K562 (cell line): ENCODE data around the gene TMEFF2. TPM values are rescaled to one million over a fixed set of nuclear protein-coding genes. Genes with fewer than 3 reads are reported as not detected.

ENCODE experiments used
- ARID3B ChIP-seq: fragments of 250-450 bp; sonication (Bioruptor Pico); IDR thresholded peaks from 2 replicates; pipeline ENCODE4 v1.4.0; 2020; ENCODE audit warnings: borderline replicate concordance
- CREB3L1 ChIP-seq: fragments of 450-650 bp; IDR thresholded peaks from 2 replicates; pipeline ENCODE4 v1.6.1; 2014; ENCODE audit warnings: low read depth, mild to moderate bottlenecking, moderate library complexity, borderline replicate concordance
- DEAF1 ChIP-seq: fragments of 450-650 bp; formaldehyde crosslinking; IDR thresholded peaks from 2 replicates; pipeline ENCODE4 v1.4.0; 2020; ENCODE audit warnings: mild to moderate bottlenecking, moderate library complexity
- FOXJ3 ChIP-seq: sonication (generic); formaldehyde crosslinking; IDR thresholded peaks from 2 replicates; pipeline ENCODE4 v1.4.0; 2020; ENCODE audit warnings: mild to moderate bottlenecking, missing genetic modification reagents
- HDAC1 ChIP-seq, 2 experiments: fragments of 450-650 bp; IDR thresholded peaks; 2 replicates each; pipeline ENCODE4 v1.6.1; 2016 to 2017; ENCODE audit warnings: inconsistent platforms in 1 of 2, mild to moderate bottlenecking in 1 of 2, moderate library complexity in 1 of 2
- PHF8 ChIP-seq: fragments of 200-600 bp; sonication (generic); IDR thresholded peaks from 2 replicates; pipeline ENCODE4 v1.6.1; 2012; ENCODE audit warnings: mixed run types, mild to moderate bottlenecking, inconsistent platforms, low read length, moderate library complexity, borderline replicate concordance
- SIN3A ChIP-seq, 2 experiments: fragments of 150-350 bp in 1 of 2; IDR thresholded peaks; 2 replicates each; pipeline ENCODE4 v1.6.1; 2011 to 2016; ENCODE audit warnings: borderline replicate concordance in 2 of 2, low read depth in 2 of 2, low read length in 2 of 2, mild to moderate bottlenecking in 2 of 2, moderate library complexity in 2 of 2; ENCODE audit not compliant: control insufficient read depth in 1 of 2
- SMAD2 ChIP-seq: fragments of 150-350 bp; IDR thresholded peaks from 2 replicates; pipeline ENCODE4 v1.6.1; 2014; ENCODE audit warnings: low read depth, mild to moderate bottlenecking, low read length
- TARDBP ChIP-seq: fragments of 450-650 bp; IDR thresholded peaks from 2 replicates; pipeline ENCODE4 v1.6.1; 2016
- ZBTB8A ChIP-seq: fragments of 450-650 bp; IDR thresholded peaks from 2 replicates; pipeline ENCODE4 v1.6.1; 2018; ENCODE audit warnings: mild to moderate bottlenecking, moderate library complexity; ENCODE audit not compliant: partially characterized antibody
- polyA plus RNA-seq, 8 experiments: library from polyadenylated mRNA; depleted of rRNA in 4 of 8; stranded (reverse) in 5 of 8; unstranded in 3 of 8; fragments of >200 nt; fragmentation: Nextera tagmentation in 2 of 8; fragmentation: Illumina TruSeq in 1 of 8; extraction: Ambion mirVana in 2 of 8; extraction: Trizol in 1 of 8; gene quantifications; 2 replicates each; pipeline versions ENCODE4 v1.2.1 to v1.2.3, GENCODE V29; 2011 to 2014; ENCODE audit warnings: inconsistent platforms in 1 of 8, missing spikeins in 1 of 8
- total RNA-seq, 7 experiments: library from RNA; depleted of rRNA in 6 of 7; stranded (reverse); fragments of >200 nt in 6 of 7; fragmentation: Illumina TruSeq in 2 of 7; extraction: Trizol in 2 of 7; gene quantifications; 2 replicates each; pipeline versions ENCODE4 v1.2.1 to v1.2.3, GENCODE V29; 2011 to 2021; ENCODE audit warnings: low replicate concordance in 1 of 7

The TMEFF2 gene
- total and polyA plus RNA-seq, 9 of the 15 experiments (the other 6 are each of a cell fraction or from before 2014, with no cell fraction given) = 1.4 TPM; not detected in 8

GRCh38 chr2:192230889-192231453 is 36.2 kb upstream of the TMEFF2 start (continued):
- TF ChIP-seq CREB3L1 = no peak
- TF ChIP-seq DEAF1 (CRISPR knock-in tag) = no peak
- no peak for TF ChIP-seq SIN3A (IDR thresholded peaks at IDR 0.05; ENCODE audit: borderline replicate concordance in 2 of 2, control insufficient read depth in 1 of 2, low read depth in 2 of 2, low read length in 2 of 2)
- no peak for TF ChIP-seq ZBTB8A
- TF ChIP-seq TARDBP = no peak
- TF ChIP-seq FOXJ3 (CRISPR knock-in tag) = no peak
- no peak for TF ChIP-seq SMAD2
- TF ChIP-seq ARID3B (CRISPR knock-in tag) = no peak
- no peak for TF ChIP-seq HDAC1 (IDR thresholded peaks at IDR 0.05)
- TF ChIP-seq PHF8 = no peak
